NCI-H187 (cell line): ENCODE results near the gene GNA12.
"Not testable (repeated sequence)": the region's sequence is repeated elsewhere in the genome, so short reads cannot be mapped to it uniquely, and the experiment has no call there.

Experiments
- DNase-seq, 2 experiments: peaks; one replicate each; lab custom pipeline; 2025; lab: John Stamatoyannopoulos, UW

The GNA12 gene

DNA sequence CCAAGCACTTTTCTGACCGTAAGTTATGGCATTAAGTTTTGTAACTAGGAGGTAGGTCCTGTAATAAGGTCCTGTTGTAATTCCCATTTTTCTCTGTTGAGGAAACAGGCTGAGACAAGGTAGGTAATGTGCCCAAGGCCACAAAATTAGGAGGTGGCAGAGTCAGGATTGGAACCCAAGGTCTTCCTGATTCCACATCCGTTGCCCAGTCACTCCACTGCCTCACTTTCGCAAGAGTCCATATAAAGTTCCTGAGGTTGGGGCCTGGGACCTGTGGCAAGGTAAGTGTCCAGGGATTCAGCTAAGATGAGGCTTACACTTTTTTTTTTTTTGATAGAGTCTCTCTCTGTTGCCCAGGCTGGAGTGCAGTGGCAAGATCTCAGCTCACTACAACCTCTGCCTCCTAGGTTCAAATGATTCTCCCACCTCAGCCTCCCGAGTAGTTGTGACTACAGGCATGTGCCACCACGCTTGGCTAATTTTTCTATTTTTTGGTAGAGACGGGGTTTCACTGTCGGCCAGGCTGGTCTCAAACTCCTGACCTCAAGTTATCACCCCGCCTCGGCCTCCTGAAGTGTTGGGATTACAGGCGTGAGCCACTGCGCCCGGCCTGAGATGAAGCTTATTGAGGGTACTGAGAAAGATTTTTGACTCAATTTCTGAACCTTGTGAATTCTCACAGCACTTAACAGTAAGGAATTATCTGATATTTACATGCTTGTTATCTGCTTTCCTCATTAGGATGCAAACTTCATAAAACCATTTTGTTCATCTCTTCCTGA is 20.3 kb upstream of the GNA12 start:
- no peak for DNase-seq

DNA sequence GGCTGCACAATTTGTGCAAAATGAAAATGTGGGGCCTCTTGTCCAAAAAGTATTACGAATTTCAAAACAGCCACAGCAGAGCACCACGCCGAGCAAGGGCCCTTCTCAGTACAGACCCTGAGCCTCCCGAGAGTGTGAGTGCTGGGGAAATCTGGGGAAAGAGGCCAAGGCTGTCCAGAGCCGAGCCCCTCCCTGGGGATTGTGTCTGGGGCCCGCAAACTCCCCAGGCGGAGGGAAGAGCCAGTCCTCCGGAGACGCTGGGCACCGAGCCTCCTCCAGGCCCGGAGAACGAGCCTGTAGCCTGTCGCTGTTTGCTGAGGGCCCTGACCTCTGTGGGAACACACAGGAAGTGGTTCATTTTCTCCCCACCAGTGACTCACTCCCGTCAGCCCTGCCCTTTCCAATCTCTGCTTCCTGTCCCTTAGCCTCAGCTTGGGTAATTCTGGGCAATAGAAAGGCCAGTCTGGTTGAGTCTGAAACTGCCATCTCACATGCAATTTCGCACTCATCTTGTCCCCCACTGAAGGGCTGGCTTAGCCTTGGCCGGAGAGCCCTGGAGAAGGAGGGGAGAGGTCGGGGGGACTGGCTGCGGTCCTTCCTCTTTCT is 19.5 kb upstream of the GNA12 start:
- DNase-seq, result no peak

GRCh38 chr7:2862831-2863361 is 18.8 kb upstream of the GNA12 start:
- DNase-seq, result no peak

- DNase-seq, result no peak
Observed at GRCh38 chr7:2861509-2861908, 17.4 kb upstream of the GNA12 start.

- DNase-seq, result no peak
Observed at GRCh38 chr7:2860627-2861133, 16.6 kb upstream of the GNA12 start.

GRCh38 chr7:2859952-2860351 is 15.8 kb upstream of the GNA12 start:
- DNase-seq, result no peak

- DNase-seq, result no peak
Observed at GRCh38 chr7:2858621-2859020, 14.5 kb upstream of the GNA12 start.

DNA sequence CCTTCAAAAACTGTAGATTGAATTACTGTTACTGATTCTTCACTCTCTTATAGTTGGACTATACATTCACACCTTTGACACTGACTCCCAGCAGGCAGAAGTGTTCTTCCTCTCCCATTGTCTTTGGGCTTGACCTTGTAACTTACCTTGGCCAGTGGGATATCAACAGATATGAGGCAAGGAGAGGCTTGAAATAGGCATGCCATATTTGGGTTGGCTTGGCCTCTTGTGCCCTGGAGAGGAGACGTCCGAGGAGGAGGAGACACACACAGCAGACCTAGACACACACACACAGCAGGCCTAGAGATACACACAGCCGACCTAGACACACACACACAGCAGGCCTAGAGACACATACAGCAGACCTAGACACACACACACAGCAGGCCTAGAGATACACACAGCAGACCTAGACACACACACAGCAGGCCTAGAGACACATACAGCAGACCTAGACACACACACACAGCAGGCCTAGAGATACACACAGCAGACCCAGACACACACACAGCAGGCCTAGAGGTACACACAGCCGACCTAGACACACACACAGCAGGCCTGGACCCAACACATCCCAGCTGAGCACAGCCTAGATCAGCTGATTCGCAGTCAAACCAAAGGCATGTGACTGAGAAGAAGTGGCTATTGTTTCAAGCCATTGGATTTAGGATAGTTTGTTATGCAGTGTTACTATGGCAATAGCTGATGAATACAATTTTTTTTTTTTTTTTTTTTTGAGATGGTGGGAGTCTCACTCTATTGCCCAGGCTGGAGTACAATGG is 12.5 kb upstream of the GNA12 start:
- no peak for DNase-seq

DNA sequence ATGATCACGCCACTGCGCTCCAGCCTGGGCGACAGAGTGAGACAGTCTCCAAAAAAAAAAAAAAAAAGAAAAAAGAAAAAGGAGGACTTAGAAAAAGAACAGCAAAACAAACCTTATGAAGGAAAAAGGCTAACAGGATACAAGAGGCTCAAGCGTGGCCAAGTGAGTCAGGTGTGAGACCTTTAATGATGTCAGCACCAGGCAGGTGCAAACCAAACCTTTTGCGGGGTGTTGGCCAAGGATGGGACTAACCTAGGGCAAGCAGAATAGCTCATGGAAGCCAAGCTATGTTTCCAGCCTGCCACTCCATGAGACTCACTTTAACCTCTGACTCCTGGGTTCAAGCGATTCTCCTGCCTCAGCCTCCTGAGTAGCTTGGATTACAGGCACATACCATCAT is 11.3 kb upstream of the GNA12 start:
- no peak for DNase-seq

DNA sequence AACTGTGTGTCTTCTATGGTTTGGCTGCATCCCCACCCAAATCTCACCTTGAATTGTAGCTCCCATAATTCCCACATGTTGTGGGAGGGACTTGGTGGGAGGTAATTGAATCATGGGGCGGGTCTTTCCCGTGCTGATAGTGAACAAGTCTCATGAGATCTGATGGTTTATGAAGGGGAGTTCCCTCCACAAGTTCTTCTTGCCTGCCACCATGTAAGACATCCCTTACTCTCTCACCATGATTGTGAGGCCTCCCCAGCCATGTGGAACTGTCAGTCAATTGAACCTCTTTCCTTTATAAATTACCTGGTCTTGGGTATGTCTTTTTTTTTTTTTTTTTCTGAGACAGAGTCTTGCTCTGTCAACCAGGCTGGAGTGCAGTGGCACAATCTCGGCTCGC is 9.4 kb upstream of the GNA12 start:
- DNase-seq, result not testable (repeated sequence)

GRCh38 chr7:2853147-2853546 is 9.0 kb upstream of the GNA12 start:
- no peak for DNase-seq

DNA sequence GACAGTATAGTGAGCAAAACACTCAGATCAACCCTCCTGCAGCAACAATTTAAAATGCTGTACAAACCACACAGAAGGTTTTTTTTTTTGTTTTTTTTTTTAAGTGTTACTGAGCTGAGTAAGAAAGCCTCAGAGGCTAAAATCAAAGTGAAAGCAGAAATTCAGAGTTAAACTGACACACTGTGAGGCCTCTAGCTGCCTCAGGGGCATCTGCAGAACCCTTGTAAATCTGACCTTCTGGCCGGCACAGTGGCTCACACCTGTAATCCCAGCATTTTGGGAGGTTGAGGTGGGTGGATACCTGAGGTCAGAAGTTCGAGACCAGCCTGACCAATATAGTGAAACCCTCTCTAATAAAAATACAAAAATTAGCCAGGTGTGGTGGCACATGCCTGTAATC is 7.4 kb upstream of the GNA12 start:
- no peak for DNase-seq

DNA sequence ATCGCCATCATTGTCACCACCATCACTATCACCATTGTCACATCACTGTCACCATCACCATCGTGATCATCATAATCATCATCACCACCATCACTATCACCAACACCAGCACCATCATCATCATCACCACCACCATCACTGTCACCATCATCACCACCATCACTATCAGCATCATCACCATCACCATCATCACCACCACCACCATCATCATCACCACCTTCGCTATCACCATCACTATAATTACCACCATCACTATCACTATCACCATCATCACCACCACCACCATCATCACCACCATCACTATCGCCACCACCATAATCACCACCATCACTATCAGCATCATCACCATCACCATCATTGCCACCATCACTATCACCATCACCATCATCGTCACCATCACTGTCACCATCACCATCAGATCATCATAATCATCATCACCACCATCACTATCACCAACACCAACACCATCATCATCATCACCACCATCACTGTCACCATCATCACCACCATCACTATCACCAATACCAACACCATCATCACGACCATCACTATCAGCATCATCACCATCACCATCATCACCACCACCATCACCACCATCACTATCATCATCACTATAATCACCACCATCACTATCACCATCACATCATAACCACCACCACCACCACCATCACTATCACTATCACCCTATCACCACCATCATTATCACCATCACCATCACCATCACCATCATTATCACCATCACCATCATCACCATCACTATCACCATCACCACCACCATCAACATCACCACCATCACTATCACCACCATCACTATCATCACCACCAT is 6.0 kb upstream of the GNA12 start:
- DNase-seq, result no peak

- no peak for DNase-seq
Observed at GRCh38 chr7:2845034-2845592, 1.0 kb upstream of the GNA12 start.

GRCh38 chr7:2843711-2844152 is 376 bp downstream of the GNA12 start:
- no peak for DNase-seq

DNA sequence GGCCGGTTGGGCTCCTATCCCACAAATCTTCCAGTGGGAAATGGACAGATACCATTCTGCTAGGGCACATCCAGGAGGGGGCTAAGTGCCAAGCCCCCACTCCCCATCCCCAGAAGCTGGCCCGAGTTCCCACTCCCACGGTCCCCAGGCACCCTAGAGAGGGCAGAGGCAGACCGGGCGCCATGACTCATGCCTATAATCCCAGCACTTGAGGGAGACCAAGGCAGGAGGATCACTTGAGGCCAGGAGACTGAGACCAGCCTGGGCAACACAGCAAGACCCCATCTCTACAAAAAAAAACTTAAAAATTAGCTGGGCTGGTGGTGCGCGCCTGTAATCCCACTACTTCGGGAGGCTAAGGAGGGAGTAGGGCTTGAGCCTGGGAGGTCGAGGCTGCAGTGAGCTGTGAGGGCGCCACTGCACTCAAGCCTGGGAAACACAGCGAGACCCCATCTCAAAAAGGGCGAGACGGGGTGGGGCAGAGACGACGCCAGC is 870 bp downstream of the GNA12 start:
- DNase-seq, result no peak

DNA sequence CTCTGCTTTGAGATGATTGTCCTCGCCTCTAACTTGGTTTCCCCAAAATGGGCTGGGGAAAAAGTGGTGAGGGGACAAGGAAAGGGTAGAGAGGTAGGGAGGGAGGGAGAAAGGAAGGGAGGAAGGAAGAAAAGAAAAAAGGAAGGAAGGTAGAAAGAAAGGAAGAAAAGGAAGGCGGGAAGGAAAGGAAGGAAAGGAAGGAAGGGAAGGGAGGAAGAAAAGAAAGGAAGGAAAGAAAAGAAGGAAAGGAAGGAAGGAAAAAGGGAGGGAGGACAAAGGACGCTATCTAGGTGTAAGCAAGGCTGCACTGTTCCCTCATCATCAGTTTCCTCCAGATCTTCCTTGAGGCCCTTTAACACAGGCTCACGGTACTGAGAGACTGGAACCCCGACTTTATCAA is 2.2 kb downstream of the GNA12 start:
- DNase-seq, result no peak

GRCh38 chr7:2840458-2840857 is 3.6 kb downstream of the GNA12 start:
- no peak for DNase-seq

- no peak for DNase-seq
Observed at GRCh38 chr7:2838873-2839578, 5.1 kb downstream of the GNA12 start.

DNA sequence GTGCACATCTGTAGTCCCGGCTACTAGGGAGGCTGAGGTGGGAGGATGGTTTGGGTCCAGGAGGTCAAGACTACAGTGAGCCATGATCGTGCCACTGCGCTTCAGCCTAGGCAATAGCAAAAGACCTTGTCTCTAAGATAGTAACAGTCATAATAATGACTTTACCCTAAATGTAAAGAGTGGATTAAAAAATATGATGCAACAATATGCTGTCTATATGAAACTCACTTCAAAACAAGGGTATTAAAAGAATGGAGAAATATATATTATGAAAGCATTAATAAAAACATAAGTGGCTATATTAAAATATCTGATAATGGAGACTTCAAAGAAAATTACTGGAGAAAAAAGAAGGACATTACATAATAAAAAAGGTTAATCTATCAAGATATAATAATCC is 5.7 kb downstream of the GNA12 start:
- DNase-seq, result no peak

- DNase-seq, result no peak
Observed at GRCh38 chr7:2837496-2837895, 6.6 kb downstream of the GNA12 start.
